MM.1S (cell line): Measurements from ENCODE around the gene SGCD.

Experiments
- DNase-seq: peaks from one replicate; pipeline ENCODE4 v3.0.0-alpha.2; 2015
- H2AFZ ChIP-seq: fragments of 300-600 bp; sonication (generic); 2 replicates; pipeline ENCODE4 v1.6.0; 2016; ENCODE audit warnings: antibody characterized with exemption, low read length
- H3F3A ChIP-seq: fragments of 300-600 bp; sonication (generic); 2 replicates; pipeline ENCODE4 v1.6.1; 2016; ENCODE audit warnings: mild to moderate bottlenecking, antibody characterized with exemption, low read length, moderate library complexity, mixed read lengths; ENCODE audit not compliant: insufficient read depth
- H3K27ac ChIP-seq: fragments of 300-600 bp; sonication (generic); 2 replicates; pipeline ENCODE4 v1.5.1; 2016; ENCODE audit warnings: mild to moderate bottlenecking, low read length
- H3K27me3 ChIP-seq: fragments of 300-600 bp; sonication (generic); replicated peaks from 2 replicates; pipeline ENCODE4 v1.6.0; 2016; ENCODE audit warnings: low read length; ENCODE audit not compliant: insufficient read depth
- H3K36me3 ChIP-seq: fragments of 300-600 bp; sonication (generic); replicated peaks from 2 replicates; pipeline ENCODE4 v1.6.1; 2016; ENCODE audit warnings: mild to moderate bottlenecking, low read length, mixed read lengths; ENCODE audit not compliant: insufficient read depth
- H3K4me1 ChIP-seq: fragments of 300-600 bp; sonication (generic); 2 replicates; pipeline ENCODE4 v1.6.1; 2016; ENCODE audit warnings: low read length, mixed read lengths
- H3K4me2 ChIP-seq: fragments of 300-600 bp; sonication (generic); 2 replicates; pipeline ENCODE4 v1.6.0; 2016; ENCODE audit warnings: low read depth, low read length
- H3K4me3 ChIP-seq: fragments of 300-600 bp; sonication (generic); 2 replicates; pipeline ENCODE4 v1.5.1; 2016; ENCODE audit warnings: low read length, mixed read lengths
- H3K79me2 ChIP-seq: fragments of 300-600 bp; sonication (generic); 2 replicates; pipeline ENCODE4 v1.6.1; 2016; ENCODE audit warnings: mixed run types, low read length, mixed read lengths
- H3K9ac ChIP-seq: fragments of 300-600 bp; sonication (generic); 2 replicates; pipeline ENCODE4 v1.6.1; 2016; ENCODE audit warnings: low read length, mixed read lengths
- H3K9me2 ChIP-seq: fragments of 300-600 bp; sonication (generic); replicated peaks from 2 replicates; pipeline ENCODE4 v1.6.1; 2016; ENCODE audit warnings: mild to moderate bottlenecking, low read length, mixed read lengths; ENCODE audit not compliant: insufficient read depth
- H3K9me3 ChIP-seq: fragments of 300-600 bp; sonication (generic); replicated peaks from 2 replicates; pipeline ENCODE4 v1.6.1; 2016; ENCODE audit warnings: mild to moderate bottlenecking, low read length, mixed read lengths; ENCODE audit not compliant: insufficient read depth
- H4K20me1 ChIP-seq: fragments of 300-600 bp; sonication (generic); 2 replicates; pipeline ENCODE4 v1.6.1; 2016; ENCODE audit warnings: mild to moderate bottlenecking, low read length, moderate library complexity, mixed read lengths; ENCODE audit not compliant: insufficient read depth
- CTCF ChIP-seq: fragments of 300-600 bp; sonication (generic); IDR thresholded peaks from 2 replicates; pipeline ENCODE4 v1.5.1; 2016; ENCODE audit warnings: antibody characterized with exemption, low read length, mixed read lengths
- EZH2 ChIP-seq: fragments of 300-600 bp; sonication (generic); optimal IDR thresholded peaks from 2 replicates; pipeline ENCODE3; 2017; ENCODE audit warnings: low read depth, mild to moderate bottlenecking, antibody characterized with exemption, low read length, mixed read lengths
- EZH2phosphoT487 ChIP-seq: fragments of 300-600 bp; sonication (generic); IDR thresholded peaks from 2 replicates; pipeline ENCODE4 v1.6.1; 2018; ENCODE audit warnings: antibody characterized with exemption, low read length

SGCD gene

GRCh38 chr5:156794687-156795086, 467.7 kb downstream of the SGCD start:
- H3F3A ChIP-seq = no peaks in the 10 kb centered on the region
- H3K9ac ChIP-seq = no peak overlapping the region
- H2AFZ ChIP-seq = no peak overlapping the region
- no peak for TF ChIP-seq EZH2
- TF ChIP-seq CTCF = no peak
- TF ChIP-seq EZH2phosphoT487 = no peak
- H3K79me2 ChIP-seq = no peaks in the 10 kb centered on the region
- H3K27me3 ChIP-seq = no peaks in the 10 kb centered on the region
- H3K4me3 ChIP-seq = no peak overlapping the region
- H4K20me1 ChIP-seq = no peaks in the 10 kb centered on the region
- H3K4me1 ChIP-seq = no peaks in the 10 kb centered on the region
- H3K4me2 ChIP-seq = no peak overlapping the region
- no peak for DNase-seq
- H3K27ac ChIP-seq = no peak overlapping the region
- no peaks in the 10 kb centered on the region for H3K9me3 ChIP-seq
- H3K9me2 ChIP-seq = no peaks in the 10 kb centered on the region
- H3K36me3 ChIP-seq = no peaks in the 10 kb centered on the region

- Histone ChIP-seq H3K4me1 (no peaks in the 10 kb centered on the region), H3K4me2 (no peak overlapping the region), H4K20me1 (no peaks in the 10 kb centered on the region), H3K9me3 (no peaks in the 10 kb centered on the region), H3K36me3 (no peaks in the 10 kb centered on the region), H3K4me3 (no peak overlapping the region), H3K79me2 (no peaks in the 10 kb centered on the region), H3K9me2 (no peaks in the 10 kb centered on the region), H2AFZ (no peak overlapping the region), H3K9ac (no peak overlapping the region), H3K27me3 (no peaks in the 10 kb centered on the region), H3F3A (no peaks in the 10 kb centered on the region), H3K27ac (no peak overlapping the region)
- TF ChIP-seq EZH2 = no peak
- no peak for TF ChIP-seq EZH2phosphoT487
- TF ChIP-seq CTCF = no peak
- no peak for DNase-seq
These were observed 471.2 kb downstream of the SGCD start for GRCh38 chr5:156798201-156798600.

GRCh38 chr5:156799171-156799570, 472.2 kb downstream of the SGCD start:
- Histone ChIP-seq H3K9me2 (no peaks in the 10 kb centered on the region), H4K20me1 (no peaks in the 10 kb centered on the region), H3K36me3 (no peaks in the 10 kb centered on the region), H3K4me2 (0 out of 2 replicates have a peak overlapping the region, but pooled peaks have one; percentile 7), H3K9me3 (no peaks in the 10 kb centered on the region), H3K79me2 (no peaks in the 10 kb centered on the region), H3K9ac (no peak overlapping the region), H2AFZ (peak overlapping the region; percentile 19; the same call in 1 of the 2 replicates), H3K27ac (no peak overlapping the region), H3K4me1 (no peaks in the 10 kb centered on the region), H3F3A (no peaks in the 10 kb centered on the region), H3K27me3 (no peaks in the 10 kb centered on the region), H3K4me3 (no peak overlapping the region)
- no peak for TF ChIP-seq EZH2
- TF ChIP-seq CTCF = no peak
- TF ChIP-seq EZH2phosphoT487 = no peak
- no peak for DNase-seq
